GM12865 (cell line): Measurements from ENCODE around the gene PROCA1.
"Not testable (repeated sequence)": the region's sequence is repeated elsewhere in the genome, so short reads cannot be mapped to it uniquely, and the experiment has no call there.

ENCODE experiments used
- DNase-seq: peaks from one replicate; pipeline ENCODE4 v3.0.0; 2010; ENCODE audit warnings: low read depth
- H3K4me3 ChIP-seq: 2 replicates; pipeline ENCODE4 v1.5.1; 2011; ENCODE audit warnings: mild to moderate bottlenecking, low read depth, low read length, control low read depth
- CTCF ChIP-seq: IDR thresholded peaks from 2 replicates; pipeline ENCODE4 v1.5.1; 2011; ENCODE audit warnings: low read length, control low read depth, low read depth, inconsistent platforms; ENCODE audit not compliant: insufficient read depth; ENCODE audit errors: missing control alignments

PROCA1 gene

GRCh38 chr17:28675490-28675889 lies 36.2 kb downstream of the PROCA1 start:
- TF ChIP-seq CTCF, result no peak
- H3K4me3 ChIP-seq, result no peak overlapping the region
- no peak for DNase-seq

GRCh38 chr17:28669918-28670317 lies 41.8 kb downstream of the PROCA1 start:
- no peak for DNase-seq
- no peak overlapping the region for H3K4me3 ChIP-seq
- TF ChIP-seq CTCF, result no peak

GRCh38 chr17:28667870-28668269 lies 43.8 kb downstream of the PROCA1 start:
- no peak for DNase-seq
- no peak for TF ChIP-seq CTCF
- no peak overlapping the region for H3K4me3 ChIP-seq

- no peak overlapping the region for H3K4me3 ChIP-seq
- no peak for DNase-seq
- no peak for TF ChIP-seq CTCF
These were observed 45.7 kb downstream of the PROCA1 start for GRCh38 chr17:28665994-28666393.

- H3K4me3 ChIP-seq, result no peak overlapping the region; the same call in 1 of the 2 replicates
- TF ChIP-seq CTCF, result no peak
- no peak for DNase-seq
These were observed 48.0 kb downstream of the PROCA1 start for GRCh38 chr17:28663723-28664122.

- peak overlapping the region; percentile 84 for H3K4me3 ChIP-seq
- no peak for DNase-seq
- no peak for TF ChIP-seq CTCF
These were observed 49.2 kb downstream of the PROCA1 start for GRCh38 chr17:28662527-28662829.

- TF ChIP-seq CTCF, result peak; percentile 14
- DNase-seq, result peak; percentile 89
- peak within 1 kb of the TSS; percentile 84 for H3K4me3 ChIP-seq
These were observed 49.8 kb downstream of the PROCA1 start, which contains the start of the genes SDF2 and SUPT6H for GRCh38 chr17:28661635-28662526. SDF2 (minus strand) TSS chr17:28661906; CDS start chr17:28661876, 30 bp downstream. SUPT6H (plus strand) TSS chr17:28662205; CDS start chr17:28673402, 11,197 bp downstream.

GRCh38 chr17:28659497-28659881 lies 52.2 kb downstream of the PROCA1 start:
- H3K4me3 ChIP-seq, DNase-seq: not testable (repeated sequence)

- DNase-seq, result not testable (repeated sequence)
These were observed 52.8 kb downstream of the PROCA1 start for GRCh38 chr17:28658766-28659496.

GRCh38 chr17:28658342-28658741 lies 53.3 kb downstream of the PROCA1 start:
- DNase-seq, H3K4me3 ChIP-seq: not testable (repeated sequence)

More at GRCh38 chr17:28658766-28659496, 52.8 kb downstream of the PROCA1 start:
- H3K4me3 ChIP-seq, result not testable (repeated sequence)
